ENCODE measurements around the gene TCERG1L.

DNA sequence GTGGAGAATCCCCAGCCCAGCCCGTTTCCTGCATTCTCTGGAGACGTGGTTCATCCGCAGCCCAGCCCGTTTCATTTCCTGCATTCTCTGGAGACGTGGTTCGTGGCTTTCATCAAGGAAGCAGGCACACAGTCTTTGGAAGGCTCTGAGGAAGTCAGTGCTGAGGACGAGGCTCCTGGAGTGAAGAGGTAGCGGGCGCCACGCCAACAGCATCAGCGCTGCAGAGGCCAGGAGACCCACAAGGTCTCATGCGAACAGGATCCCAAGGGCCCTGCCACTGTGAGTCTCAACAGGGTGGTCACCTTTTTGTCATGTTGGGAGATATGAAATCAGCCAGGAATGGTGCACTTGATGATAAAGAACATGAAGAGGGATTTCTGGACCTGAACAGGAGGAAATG lies 12.4 kb upstream of the TCERG1L start:
- TF ChIP-seq, protein P1, sequence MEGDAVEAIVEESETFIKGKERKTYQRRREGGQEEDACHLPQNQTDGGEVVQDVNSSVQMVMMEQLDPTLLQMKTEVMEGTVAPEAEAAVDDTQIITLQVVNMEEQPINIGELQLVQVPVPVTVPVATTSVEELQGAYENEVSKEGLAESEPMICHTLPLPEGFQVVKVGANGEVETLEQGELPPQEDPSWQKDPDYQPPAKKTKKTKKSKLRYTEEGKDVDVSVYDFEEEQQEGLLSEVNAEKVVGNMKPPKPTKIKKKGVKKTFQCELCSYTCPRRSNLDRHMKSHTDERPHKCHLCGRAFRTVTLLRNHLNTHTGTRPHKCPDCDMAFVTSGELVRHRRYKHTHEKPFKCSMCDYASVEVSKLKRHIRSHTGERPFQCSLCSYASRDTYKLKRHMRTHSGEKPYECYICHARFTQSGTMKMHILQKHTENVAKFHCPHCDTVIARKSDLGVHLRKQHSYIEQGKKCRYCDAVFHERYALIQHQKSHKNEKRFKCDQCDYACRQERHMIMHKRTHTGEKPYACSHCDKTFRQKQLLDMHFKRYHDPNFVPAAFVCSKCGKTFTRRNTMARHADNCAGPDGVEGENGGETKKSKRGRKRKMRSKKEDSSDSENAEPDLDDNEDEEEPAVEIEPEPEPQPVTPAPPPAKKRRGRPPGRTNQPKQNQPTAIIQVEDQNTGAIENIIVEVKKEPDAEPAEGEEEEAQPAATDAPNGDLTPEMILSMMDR (conservative IDR thresholded peaks at IDR 0.05; ENCODE audit: low read length), result no peak
- TF ChIP-seq EZH2phosphoT487 (IDR thresholded peaks at IDR 0.05; ENCODE audit: borderline replicate concordance), result no peak
